Fibroblast of mammary gland (primary cell): Measurements from ENCODE around the gene ORM1.

Source experiments
- DNase-seq: peaks from one replicate; pipeline ENCODE4 v3.0.0-alpha.2; 2010; ENCODE audit warnings: low read depth
- H3K4me3 ChIP-seq: 2 replicates; pipeline ENCODE4 v1.5.1; 2011; ENCODE audit warnings: low read depth, mild to moderate bottlenecking, low read length, moderate library complexity; ENCODE audit not compliant: control insufficient read depth
- CTCF ChIP-seq: conservative IDR thresholded peaks from 2 replicates; pipeline ENCODE4 v1.5.1; 2011; ENCODE audit warnings: low read depth, low read length, inconsistent platforms; ENCODE audit not compliant: control insufficient read depth, insufficient read depth

ORM1 gene

GRCh38 chr9:114307899-114308267, 15.0 kb upstream of the ORM1 start:
- no peak overlapping the region for H3K4me3 ChIP-seq
- DNase-seq: peak; percentile 69
- no peak for TF ChIP-seq CTCF

GRCh38 chr9:114308361-114308950, 14.4 kb upstream of the ORM1 start:
- TF ChIP-seq CTCF: no peak
- no peak overlapping the region for H3K4me3 ChIP-seq
- DNase-seq: no peak

- no peak for DNase-seq
- no peak overlapping the region for H3K4me3 ChIP-seq
- TF ChIP-seq CTCF: no peak
Observed at GRCh38 chr9:114309096-114309495, 13.8 kb upstream of the ORM1 start.

GRCh38 chr9:114310471-114311450, 12.1 kb upstream of the ORM1 start:
- no peak overlapping the region for H3K4me3 ChIP-seq
- DNase-seq: no peak
- TF ChIP-seq CTCF: no peak

- DNase-seq: no peak
- H3K4me3 ChIP-seq: no peak overlapping the region
- no peak for TF ChIP-seq CTCF
Observed at GRCh38 chr9:114311571-114312512, 11.1 kb upstream of the ORM1 start.

GRCh38 chr9:114312513-114312875, 10.4 kb upstream of the ORM1 start:
- DNase-seq: no peak
- no peak for TF ChIP-seq CTCF
- H3K4me3 ChIP-seq: no peak overlapping the region
